T-helper 1 cell (primary cell): Measurements from ENCODE around the gene ISCU.

Experiments used
- DNase-seq, 5 donors: peaks; one replicate each; pipeline ENCODE4 v3.0.0-alpha.2; 2012 to 2020

ISCU gene

DNA sequence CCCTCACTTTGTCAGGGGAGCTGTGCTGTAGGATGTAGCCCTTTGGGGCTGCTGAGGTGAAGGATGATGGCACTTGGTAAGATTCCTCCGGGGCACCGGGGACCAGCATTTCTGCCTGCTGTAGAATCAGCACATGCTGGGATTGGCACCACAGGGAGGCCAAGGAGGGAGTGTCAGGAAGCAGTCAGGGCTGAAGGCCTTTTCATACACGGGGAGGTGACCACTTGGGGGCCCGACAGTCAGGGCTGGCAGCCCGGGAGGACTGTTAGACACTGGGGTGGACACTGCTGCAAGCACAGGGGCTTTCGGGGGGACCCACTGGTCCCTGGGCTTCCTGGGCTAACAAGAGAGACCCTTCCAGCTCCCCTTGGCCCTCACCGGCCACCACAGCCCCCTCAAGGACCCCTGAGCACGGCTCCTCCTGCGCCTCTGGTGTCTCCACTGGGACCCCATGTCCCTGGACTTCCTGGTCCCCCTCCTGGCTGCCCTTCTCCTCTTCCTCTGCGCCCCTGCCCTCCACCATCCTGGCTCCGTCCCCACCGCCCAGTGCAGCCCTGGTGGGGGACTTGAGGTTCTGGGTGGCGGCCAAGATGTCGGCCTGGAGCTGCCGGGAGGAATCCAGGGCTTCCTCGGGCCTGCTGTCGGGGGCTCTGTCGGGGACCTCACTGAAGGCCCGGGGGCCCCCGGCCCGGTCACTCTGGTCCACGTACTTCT lies 29.0 kb downstream of the ISCU start:
- no peak for DNase-seq

DNA sequence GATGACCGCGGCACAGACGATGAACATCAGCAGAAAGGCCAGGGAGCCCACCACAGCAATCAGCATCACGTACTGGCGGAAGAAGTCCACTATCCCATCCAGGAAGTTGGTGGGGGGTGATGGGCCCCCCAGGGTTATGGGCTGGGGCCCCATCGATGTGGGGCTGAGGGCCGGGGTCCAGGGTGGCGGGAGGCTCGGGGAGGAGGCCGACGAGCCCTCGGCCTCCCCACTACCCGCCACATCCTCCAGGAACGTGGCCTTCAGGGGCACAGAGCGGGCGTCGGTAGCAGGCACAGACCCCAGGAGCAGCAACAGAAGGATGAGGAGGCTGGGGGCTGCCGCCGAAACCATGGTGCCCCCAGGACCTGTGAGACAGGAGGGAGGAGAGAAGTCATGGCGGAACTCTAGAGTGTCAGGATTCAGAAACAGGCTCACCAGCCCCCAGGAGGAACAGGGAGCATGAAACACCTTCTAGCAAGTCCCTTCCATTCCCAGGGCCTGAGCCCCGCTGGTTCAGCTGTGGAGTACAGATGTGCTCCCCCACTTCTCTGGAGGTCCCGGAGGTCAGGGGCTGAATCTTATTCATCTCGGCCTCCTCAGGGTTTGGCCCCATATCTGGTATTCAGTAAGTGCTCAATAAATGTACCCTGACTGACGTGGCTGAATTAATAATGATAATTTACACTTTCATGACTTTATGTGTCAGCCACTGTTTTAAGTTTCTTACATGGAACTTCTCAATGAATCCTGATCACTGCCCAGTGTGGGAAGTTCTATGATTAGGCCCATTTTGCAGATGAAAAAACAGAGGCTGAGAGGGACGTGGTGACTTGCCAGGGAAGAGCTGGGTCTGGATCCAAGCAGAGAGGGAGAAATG lies 29.9 kb downstream of the ISCU start:
- no peak for DNase-seq

DNA sequence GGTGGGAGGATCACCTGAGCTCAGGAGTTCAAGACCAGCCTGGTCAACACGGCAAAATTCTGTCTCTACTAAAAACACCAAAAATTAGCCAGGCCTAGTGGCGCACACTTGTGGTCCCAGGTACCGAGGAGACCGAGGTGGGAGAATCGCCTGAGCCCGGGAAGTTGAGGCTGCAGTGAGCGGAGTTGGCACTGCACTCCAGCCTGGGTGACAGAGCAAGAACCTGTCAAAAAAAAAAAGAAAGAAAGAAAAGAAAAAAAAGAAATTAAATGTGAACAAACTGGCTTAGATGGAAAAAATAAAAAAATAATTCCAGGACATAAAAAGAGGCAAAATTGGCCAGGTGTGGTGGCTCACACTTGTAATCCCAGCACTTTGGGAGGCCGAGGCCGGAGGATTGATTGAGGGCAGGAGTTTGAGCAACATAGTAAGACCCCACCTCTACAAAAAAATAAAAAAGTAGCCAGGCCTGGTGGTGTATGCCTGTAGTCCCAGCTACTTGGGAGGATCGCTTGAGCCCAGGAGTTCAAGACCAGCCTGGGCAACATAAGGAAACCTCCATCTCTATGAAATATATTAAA lies 32.0 kb downstream of the ISCU start:
- no peak for DNase-seq

DNA sequence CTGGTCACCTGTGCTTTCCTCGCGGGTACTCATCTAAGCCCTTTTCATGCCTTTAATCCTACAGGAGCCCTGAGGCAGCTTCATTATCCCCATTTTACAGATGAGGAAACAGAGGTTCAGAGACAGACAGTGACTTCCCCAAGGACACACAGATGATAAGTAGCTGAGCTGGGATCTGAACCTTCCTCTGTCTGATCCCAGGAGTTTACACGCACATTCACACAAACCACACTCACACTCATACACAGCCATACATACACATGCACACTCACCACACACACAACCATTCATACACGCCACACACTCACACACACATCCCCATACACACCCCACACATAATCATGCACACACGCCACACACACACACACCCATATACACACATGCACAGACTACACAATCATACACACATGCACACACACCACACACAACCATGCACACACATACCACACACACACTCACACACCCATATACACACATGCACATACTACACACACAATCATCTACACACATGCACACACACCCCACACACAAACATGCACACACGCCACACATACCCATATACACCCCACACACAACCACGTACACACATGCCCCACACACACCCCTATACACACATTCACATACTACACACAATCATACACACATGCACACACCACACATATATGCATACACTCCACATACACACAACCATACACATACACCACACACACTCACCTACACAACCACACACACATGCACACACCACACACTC lies 32.7 kb downstream of the ISCU start:
- no peak for DNase-seq

DNA sequence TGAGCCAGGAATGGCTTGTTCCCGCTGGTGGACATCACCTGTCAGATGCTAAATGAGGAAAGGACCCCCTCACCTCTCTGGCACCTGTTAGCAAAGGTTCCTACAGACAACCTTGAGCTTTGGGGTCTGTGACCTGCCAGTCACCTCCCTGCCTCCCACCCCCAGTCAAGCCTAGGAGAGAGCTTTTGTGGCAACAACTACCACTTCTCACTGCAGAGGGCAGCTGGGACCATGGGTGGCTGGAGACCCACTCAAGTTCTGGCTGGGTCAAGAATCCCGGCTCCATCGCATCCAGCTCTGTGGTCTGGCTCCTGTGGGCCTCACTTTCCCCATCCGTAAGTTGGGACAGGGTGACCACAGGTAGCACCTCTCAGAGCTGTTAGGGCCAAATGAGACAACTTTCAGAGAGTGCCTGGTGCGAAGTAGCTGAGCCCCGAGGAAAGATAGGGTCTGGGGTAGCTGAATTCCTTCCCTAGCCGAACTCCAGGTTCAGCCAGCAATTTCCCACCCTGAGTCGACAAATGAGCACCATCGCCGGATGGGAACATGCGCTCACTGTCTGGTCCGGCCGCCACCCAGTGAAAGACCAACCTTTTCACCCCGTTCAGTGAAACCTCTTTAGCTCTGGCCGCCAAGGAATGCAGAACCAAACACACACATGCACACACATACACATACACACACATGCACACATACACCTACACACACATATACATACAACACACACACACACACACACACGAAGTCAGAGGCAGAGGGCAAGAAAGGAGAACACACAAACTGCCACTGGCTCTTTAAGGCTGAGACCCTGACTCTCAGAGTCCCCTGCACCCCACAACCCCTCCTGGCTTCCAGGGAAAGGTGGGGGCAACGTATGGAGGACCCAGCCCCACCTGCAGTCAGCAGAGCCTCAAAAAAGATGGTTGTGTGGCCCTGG lies 33.6 kb downstream of the ISCU start:
- DNase-seq = no peak

DNA sequence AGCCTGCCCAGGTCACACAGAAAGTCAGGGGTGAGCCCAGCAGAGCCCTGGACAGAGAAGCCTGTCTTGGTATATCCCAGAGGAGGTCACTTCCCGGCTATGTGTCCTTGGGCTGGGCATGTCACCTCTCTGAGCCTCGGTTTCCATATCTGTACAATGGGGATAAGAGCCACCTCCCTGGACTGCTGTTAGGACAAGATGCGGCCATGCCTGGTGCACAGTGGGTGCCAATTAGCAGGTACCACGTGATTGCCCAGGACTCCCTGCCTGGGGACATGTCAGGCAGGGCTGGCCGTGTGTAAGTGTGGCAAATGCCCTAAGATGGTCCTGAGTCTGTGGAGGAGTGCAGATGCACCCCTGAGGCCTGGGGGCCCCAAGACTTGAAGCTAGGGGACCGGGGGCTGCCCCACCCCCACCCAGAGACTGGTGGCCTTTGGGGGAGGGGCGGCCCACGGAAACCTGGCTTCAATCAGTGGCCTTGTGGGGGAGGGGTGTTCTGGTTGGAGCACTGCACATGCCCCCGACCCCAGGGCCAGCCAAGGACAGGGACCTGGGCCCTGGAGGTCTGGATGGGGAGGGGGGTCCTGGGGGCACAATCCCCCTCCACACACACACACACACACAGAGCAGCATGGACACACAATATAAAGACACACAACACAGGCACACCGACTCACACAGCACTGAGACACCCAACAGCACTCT lies 34.6 kb downstream of the ISCU start:
- DNase-seq = no peak

DNA sequence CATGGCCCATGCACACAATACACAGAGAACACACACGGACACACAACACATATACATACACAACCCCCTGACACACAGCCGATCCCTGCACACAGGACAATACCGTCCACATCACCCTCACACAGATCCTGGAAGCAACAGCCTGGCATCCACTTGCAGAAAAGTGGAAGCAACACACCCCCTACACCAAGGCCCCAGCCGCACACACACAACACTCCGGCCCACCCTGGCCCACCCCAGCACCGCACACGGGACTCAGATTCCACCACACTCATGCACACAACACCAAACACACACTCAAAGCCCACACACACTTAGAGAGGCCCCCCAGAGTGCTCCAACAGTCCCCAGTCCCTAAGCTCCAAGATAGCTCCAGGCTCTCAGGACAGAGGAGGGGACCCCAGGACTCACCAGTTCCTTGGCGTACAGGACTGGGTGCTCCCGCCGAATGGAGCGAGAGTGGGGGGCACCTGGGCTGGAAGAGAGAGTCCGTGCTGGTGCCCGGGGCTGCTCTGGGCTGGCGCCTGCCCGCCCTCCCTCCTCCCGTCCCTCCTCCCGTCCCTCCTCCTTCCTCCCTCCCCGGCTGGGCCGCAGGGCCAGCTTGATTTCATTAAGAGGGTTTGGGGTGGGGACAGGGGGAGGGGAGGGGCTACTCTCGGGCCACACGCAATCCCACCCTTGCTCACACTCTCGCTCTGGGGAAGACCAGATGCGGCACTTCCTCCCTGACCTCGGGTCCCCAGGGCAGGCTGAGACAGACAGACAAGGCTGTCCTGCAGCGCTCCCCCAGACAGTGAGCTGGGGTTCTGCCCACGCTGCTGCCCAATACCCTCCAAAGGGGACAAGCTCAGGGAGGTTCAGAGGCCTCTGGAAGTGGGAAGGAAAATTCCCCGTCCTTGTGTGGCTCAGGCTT lies 35.4 kb downstream of the ISCU start, which contains the start of gene TMEM119:
TSS of gene TMEM119 (minus strand) at position 526 of the 913 bp plus-strand sequence. CDS start 5,701 bp downstream, outside the sequence.
- DNase-seq = no peak

DNA sequence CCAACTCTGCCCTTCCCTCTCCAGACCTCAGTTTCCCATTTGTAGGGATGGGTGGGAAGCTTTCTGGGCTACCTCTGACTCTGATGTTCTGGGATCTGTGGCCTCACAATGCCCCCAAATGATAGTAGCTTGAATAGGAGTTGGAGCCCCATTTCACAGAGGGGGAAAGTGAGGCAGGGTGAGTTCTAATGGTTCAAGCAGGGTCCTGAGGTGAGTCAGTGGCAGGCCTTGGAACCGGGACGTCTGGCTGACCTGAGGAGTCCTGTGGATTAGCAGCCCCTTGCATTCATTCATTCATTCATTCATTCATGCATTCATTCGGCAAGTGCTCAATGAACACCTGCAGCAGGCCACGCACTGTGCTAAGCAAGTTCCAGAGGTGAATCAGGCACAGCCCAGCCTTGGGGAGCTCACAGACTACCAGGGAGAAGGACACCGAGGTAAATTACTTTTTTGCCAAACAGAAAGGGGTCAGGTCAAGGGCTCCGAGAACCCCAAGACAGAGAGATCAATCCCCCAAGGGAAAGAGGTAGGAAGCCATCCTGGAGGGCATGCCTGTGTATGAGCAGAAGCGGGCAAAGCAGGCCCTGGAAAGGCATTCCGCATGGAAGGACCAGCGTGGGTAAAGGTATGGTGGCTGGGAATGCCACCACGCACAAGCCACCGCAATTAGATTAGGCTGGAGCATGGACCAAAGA lies 36.3 kb downstream of the ISCU start:
- no peak for DNase-seq

DNA sequence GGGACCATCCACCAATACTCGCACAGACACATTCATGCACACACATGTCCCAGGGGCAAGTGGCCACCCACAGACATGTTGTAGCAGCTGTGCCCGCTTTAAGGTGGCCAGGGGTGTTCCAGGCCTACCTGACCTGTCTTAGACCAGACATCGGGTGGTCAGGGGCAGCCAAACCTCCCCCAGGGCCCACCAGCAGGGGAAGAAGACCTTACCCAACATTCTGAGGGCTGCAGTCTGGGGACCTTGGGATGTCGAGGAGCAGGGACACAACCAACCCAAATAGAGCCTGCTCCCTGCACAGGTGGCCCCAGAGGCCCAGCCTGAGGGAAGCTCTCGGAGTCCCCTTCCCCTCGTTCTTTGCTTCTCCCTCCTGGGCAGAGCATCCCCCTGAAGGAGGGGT lies 37.1 kb downstream of the ISCU start:
- no peak for DNase-seq

DNA sequence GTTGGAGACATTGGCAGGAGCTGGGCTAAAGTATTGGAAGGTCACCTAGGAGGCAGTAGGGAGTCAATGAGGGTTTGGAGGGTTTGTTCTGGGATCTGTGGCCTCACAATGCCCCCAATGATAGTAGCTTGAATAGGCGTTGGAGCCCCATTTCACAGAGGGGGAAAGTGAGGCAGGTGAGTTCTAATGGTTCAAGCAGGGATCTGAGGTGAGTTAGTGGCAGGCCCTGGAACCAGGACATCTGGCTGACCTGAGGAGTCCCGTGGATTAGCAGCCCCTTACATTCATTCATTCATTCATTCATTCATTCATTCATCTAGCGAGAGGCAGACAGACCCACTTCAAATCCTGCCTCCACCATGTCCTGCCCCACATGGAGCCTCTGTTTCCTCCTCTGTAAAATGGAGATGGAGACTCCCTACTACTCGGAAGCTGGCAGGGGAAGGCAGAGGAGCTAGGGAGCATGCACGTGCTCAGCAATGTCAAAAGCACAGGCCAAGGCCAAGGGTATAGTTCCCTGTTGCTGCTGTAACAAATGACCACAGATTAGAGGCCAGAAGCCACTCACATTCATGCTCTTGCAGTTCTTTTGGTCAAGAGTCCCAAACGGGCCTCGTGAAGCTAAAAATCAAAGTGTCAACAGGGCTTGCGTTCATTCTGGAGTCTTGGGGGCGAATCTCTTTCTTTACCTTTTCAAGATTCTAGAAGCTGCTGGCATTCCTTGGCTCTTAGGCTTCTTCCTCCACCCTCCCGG lies 37.7 kb downstream of the ISCU start:
- DNase-seq = no peak

DNA sequence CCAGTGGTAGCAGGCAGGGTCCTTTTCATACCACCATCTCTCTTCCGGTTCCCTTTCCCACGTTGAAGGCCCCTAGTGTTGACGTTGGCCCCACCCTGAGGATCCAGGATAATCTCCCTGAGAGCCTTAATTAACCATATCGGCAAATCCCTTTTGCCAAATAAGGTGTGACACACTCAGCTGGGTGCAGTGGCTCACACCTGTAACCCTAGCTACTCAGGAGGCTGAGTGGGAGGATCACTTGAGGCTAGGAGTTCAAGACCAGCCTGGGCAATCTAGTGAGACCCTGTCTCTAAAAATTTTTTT lies 38.3 kb downstream of the ISCU start:
- DNase-seq = no peak

DNA sequence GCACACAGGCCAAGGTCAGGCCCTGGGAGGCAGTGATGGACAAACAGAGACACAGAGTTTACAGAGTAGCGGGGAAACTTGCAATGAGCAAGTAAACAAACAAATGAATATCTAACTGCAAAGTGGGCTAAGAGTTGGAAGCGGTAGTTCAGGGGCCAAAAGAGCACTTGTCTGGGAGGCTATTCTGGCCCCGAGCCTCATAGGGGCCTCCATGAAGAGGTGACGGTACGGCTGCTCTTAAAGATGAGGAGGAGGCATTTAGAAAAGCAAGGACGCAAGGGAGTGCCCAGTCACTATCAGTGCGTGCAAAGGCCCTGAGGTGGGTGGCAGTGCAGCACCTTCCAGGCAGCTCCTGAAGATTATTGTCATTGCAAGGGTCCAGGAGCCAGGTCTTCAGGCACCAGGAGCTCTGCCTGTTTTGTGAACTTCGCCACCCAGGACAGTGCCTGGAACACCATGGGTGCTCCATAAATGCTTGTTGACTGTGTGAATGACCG lies 39.9 kb downstream of the ISCU start:
- DNase-seq = no peak

DNA sequence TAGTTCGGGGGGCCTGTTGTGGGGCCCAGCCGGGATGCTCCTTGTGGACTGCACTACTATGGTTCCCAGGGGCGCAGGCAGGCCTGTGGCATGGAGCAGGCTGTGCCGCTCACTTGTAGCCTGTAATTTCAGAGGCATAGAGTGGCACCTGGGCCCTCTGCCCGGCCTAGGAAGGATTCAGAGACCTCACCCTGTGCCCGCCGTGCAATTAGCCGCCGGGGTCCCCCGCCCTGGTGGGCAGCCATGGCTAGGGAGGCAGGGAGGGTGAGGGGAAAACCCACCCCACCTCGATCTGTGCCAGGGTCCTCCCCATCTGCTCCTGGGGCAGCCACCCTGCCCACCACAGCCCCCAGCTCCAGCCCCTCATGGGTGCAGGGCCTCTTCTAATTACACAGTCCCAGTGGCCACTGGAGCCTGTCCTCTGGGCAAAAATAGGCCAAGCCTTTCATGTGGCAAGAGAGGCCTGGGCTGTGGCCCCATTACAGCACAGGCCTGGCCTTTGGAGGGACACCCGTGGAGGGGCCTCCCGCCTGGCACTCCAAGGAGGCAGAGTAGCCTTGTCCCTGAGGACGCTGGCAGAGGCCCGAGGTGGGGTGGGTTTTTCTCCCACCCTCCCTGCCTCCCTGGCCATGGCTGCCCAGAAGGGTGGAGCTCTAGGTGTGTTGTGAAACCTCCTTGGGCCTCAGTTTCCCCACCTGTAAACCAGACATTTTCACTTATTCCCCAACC lies 40.7 kb downstream of the ISCU start:
- DNase-seq = no peak

DNA sequence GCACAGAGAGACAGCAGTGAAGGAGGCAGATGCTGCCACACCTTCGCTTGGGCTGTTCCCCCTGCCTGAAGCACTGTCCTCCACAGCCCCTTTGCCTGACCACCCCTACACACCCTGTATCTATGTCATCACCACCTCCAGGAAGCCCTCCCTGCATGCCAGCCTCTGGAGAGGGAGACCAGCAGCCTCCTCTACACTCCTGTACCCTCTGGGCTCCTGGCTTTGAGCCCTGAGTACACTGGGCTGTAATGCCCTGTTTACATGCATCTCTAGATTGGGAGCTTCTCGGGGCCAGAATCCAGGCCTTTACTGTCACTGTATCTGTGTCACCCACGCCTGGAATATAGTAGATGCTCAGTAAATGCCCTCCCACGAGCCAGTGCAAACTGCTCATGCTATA lies 41.3 kb downstream of the ISCU start:
- DNase-seq = no peak

DNA sequence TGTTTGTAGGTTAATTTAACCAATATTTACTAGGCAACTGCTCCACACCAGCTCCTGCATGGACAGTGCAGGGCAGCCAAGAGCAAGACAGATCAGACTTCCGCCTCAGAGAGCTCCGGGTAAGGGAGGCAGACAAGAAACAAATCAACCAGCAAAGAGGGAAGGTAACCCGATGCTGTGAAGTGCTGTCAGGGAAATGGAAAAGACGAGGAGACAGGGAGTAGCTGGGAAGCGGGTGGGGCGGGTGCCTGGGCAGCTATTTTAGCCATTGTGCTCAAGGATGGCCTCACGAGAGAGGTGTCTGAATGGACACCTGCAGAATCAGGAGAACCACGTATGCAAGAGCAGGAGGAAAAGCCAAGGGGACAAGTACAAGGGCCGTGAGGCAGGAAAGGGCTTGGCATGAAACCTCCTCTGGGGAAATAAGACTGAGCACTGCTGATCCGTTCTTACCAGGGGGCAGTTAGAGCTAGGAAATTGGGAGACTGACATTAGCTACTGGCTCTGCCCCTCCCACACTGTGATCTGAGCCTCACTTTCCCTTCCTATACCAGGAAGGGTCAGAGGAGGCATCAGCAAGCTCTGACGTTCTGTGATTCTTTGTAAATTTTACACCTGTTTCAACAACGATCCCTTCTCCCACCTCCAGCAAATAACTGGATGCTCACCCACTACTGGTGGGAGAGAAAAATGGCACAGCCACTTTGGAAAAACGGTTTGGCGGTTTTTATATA lies 42.0 kb downstream of the ISCU start:
- DNase-seq = no peak

DNA sequence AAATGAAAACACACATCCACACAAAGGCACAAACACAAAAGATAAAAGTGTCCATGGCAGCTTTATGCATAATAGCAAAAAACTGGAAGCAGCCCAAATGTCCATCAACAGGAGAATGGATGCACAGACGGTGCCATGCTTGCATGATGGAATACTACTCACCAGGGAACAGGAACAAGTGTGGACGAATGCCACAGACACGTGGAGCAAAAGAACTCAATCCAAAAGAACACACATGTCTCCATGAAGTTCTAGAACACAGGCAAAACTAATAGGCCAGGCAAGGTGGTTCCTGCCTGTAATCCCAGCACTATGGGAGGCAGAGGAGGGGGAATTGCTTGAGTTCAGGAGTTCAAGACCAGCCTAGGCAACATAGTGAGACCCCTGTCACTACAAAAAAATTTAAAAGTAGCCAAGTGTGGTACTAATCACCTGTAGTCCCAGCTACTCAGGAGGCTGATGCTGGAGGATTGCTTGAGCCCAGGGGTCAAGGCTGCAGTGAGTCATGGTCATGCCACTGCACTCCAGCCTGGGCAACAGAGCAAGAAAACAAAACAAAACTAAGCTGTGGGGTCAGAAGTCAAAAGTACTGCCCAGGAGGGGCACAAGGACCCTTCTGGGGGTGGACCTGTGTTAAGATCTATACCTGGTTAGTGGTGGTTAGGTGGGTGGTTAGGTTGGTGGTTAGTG lies 42.7 kb downstream of the ISCU start:
- DNase-seq = no peak
